BLaER1 (cell line): ENCODE measurements around the gene HLA-E.
"Not testable (repeated sequence)": the region's sequence is repeated elsewhere in the genome, so short reads cannot be mapped to it uniquely, and the experiment has no call there.

ENCODE experiments used
- H3K27ac ChIP-seq: shearing (Covaris generic); formaldehyde crosslinking; 2 replicates; pipeline ENCODE4 v1.8.1; 2022
- H3K27me3 ChIP-seq: shearing (Covaris generic); formaldehyde crosslinking; 2 replicates; pipeline ENCODE4 v1.8.1; 2022
- H3K36me3 ChIP-seq: shearing (Covaris generic); formaldehyde crosslinking; 2 replicates; pipeline ENCODE4 v1.8.1; 2022
- H3K4me1 ChIP-seq: shearing (Covaris generic); formaldehyde crosslinking; 2 replicates; pipeline ENCODE4 v1.8.1; 2022
- H3K4me2 ChIP-seq: shearing (Covaris generic); formaldehyde crosslinking; 2 replicates; pipeline ENCODE4 v1.8.1; 2022
- H3K4me3 ChIP-seq: shearing (Covaris generic); formaldehyde crosslinking; 2 replicates; pipeline ENCODE4 v1.8.1; 2022
- H3K9ac ChIP-seq: shearing (Covaris generic); formaldehyde crosslinking; 2 replicates; pipeline ENCODE4 v1.8.1; 2022
- H3K9me3 ChIP-seq: shearing (Covaris generic); formaldehyde crosslinking; 2 replicates; pipeline ENCODE4 v1.8.1; 2022
- H4K20me1 ChIP-seq: shearing (Covaris generic); formaldehyde crosslinking; 2 replicates; pipeline ENCODE4 v1.8.1; 2022
- Cebpa-rat ChIP-seq: shearing (Covaris generic); IDR thresholded peaks from 2 replicates; pipeline ENCODE4 v1.8.1; 2022

The HLA-E gene

GRCh38 chr6:30452736-30453507, 36.4 kb upstream of the HLA-E start:
- H4K20me1 ChIP-seq: peaks cover 55% of the 10 kb centered on the region
- no peak overlapping the region for H3K4me3 ChIP-seq
- no peaks in the 10 kb centered on the region for H3K36me3 ChIP-seq
- no peak overlapping the region for H3K9ac ChIP-seq
- H3K4me2 ChIP-seq: peak overlapping the region; percentile 98
- H3K4me1 ChIP-seq: peaks cover 44% of the 10 kb centered on the region
- peaks cover 93% of the 10 kb centered on the region for H3K27me3 ChIP-seq
- no peak for TF ChIP-seq Cebpa-rat
- H3K9me3 ChIP-seq: peaks cover 2% of the 10 kb centered on the region; the same call in 1 of the 2 replicates
- H3K27ac ChIP-seq: no peak overlapping the region

- Histone ChIP-seq H3K27me3 (peaks cover 93% of the 10 kb centered on the region), H3K9ac (no peak overlapping the region), H3K4me3 (no peak overlapping the region), H3K27ac (no peak overlapping the region), H3K4me2 (peak overlapping the region; percentile 98), H3K4me1 (peaks cover 44% of the 10 kb centered on the region), H3K9me3 (peaks cover 9% of the 10 kb centered on the region), H3K36me3 (no peaks in the 10 kb centered on the region), H4K20me1 (peaks cover 55% of the 10 kb centered on the region)
- TF ChIP-seq Cebpa-rat: no peak
Measured at GRCh38 chr6:30453508-30454116, 35.7 kb upstream of the HLA-E start.

GRCh38 chr6:30459145-30459544, 30.2 kb upstream of the HLA-E start:
- H3K27ac ChIP-seq: no peak overlapping the region
- peaks cover 100% of the 10 kb centered on the region for H3K27me3 ChIP-seq
- no peak for TF ChIP-seq Cebpa-rat
- H3K4me3 ChIP-seq: no peak overlapping the region
- no peak overlapping the region for H3K4me2 ChIP-seq
- H3K9ac ChIP-seq: no peak overlapping the region
- H3K36me3 ChIP-seq: no peaks in the 10 kb centered on the region
- H3K9me3 ChIP-seq: peaks cover 37% of the 10 kb centered on the region
- peaks cover 41% of the 10 kb centered on the region for H4K20me1 ChIP-seq
- H3K4me1 ChIP-seq: peaks cover 15% of the 10 kb centered on the region

DNA sequence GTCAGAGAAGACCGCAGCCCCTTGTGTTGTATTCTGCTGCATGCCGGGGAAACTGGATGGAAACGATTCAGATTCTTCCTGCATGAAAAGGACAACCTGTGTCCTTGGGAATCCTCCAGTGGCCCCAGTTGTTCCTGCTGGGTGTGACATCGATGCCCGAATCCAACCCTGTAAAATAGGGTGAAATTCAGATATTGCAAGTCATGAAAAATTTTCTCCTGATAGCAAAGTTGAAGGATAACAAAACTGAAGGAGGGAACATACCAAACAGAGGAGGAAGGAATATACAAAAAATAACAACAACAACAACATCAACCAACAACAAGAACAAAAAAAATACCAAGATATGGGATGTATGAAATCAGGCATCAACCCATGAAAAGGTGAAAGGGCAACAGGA, 28.3 kb upstream of the HLA-E start:
- no peak overlapping the region for H3K4me3 ChIP-seq
- H3K9ac ChIP-seq: no peak overlapping the region
- peaks cover 52% of the 10 kb centered on the region for H4K20me1 ChIP-seq
- no peak overlapping the region for H3K4me2 ChIP-seq
- peaks cover 37% of the 10 kb centered on the region for H3K9me3 ChIP-seq
- no peaks in the 10 kb centered on the region for H3K36me3 ChIP-seq
- peaks cover 23% of the 10 kb centered on the region for H3K4me1 ChIP-seq
- no peak for TF ChIP-seq Cebpa-rat
- no peak overlapping the region for H3K27ac ChIP-seq
- H3K27me3 ChIP-seq: peaks cover 100% of the 10 kb centered on the region

- H3K27ac ChIP-seq: no peak overlapping the region
- peaks cover 35% of the 10 kb centered on the region for H3K4me1 ChIP-seq
- no peak for TF ChIP-seq Cebpa-rat
- peaks cover 100% of the 10 kb centered on the region for H3K27me3 ChIP-seq
- peaks cover 37% of the 10 kb centered on the region for H3K9me3 ChIP-seq
- no peak overlapping the region for H3K4me2 ChIP-seq
- H3K36me3 ChIP-seq: no peaks in the 10 kb centered on the region
- H3K9ac ChIP-seq: no peak overlapping the region
- H4K20me1 ChIP-seq: peaks cover 64% of the 10 kb centered on the region
- no peak overlapping the region for H3K4me3 ChIP-seq
Measured at GRCh38 chr6:30462482-30462881, 26.8 kb upstream of the HLA-E start.

DNA sequence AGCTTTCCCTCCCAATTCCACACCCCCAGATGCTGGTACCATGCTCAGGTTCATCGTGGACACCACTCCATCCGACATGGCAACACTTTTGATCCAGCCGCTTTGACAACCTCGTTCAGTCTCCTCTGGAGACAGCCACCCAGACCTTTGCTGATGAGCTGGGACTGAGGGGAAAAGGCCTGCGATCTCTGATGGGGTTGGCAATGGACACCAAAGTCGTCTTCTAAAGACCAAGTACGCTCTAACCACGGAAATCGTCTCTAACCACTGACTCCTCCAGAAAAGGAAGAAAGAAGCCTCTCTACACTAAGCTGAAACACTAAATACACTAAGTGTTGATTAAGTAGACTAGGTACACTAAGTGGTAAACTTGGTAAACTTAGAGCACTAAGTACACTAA, 26.1 kb upstream of the HLA-E start:
- H3K4me2 ChIP-seq: peak overlapping the region; percentile 92
- H3K9me3 ChIP-seq: peaks cover 32% of the 10 kb centered on the region
- TF ChIP-seq Cebpa-rat: no peak
- H3K27me3 ChIP-seq: peaks cover 99% of the 10 kb centered on the region
- peaks cover 35% of the 10 kb centered on the region for H3K4me1 ChIP-seq
- no peaks in the 10 kb centered on the region for H3K36me3 ChIP-seq
- H3K4me3 ChIP-seq: peak overlapping the region; percentile 55
- no peak overlapping the region for H3K27ac ChIP-seq
- H4K20me1 ChIP-seq: peaks cover 66% of the 10 kb centered on the region
- H3K9ac ChIP-seq: no peak overlapping the region

DNA sequence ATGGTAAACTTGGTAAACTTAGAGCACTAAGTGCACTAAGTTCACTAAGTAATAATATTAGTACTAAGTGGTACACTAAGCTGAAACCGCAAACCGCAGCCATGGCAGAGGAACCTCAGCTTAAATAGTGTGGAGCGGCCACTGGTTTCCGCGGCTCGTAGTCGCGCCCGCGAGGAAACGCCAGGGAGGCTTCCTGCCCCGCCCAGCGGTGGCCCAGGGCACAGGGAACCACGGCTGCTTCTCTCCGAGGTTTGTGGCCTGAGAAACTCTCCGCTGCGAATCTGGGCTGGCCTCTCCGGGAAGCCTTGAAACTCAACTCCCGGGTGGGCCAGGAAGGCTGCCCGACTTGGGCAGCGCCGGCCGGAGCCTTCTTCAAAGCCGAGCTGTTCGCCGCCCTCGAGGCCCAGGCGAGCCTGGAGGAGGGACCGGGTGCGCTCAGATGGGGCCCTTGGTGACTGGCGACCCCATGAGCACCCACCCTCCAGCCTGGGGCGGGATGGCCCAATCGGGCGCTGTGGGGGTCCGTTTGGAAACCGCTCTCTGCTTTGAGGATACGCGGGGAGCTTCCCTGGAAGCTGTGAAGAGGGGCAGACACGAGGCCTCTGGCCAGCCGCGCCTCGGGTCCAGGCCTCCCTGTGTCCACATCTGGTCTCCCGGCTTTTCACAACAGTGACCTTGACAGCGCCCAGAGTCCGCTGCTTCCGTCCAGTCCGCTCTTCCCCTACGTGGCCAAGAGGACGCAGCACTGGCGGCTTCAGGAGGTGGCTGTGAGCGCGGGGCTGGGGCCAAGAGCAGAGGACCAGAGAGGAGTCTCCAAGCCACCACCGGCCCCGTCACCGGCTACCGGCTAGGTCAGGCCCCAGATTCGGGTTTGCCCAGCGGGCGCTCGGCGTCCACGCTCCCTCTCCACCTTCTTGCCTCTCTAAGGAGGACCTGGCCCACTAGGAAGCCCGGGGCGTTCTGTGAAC, 25.4 kb upstream of the HLA-E start:
- no peaks in the 10 kb centered on the region for H3K36me3 ChIP-seq
- H4K20me1 ChIP-seq: peaks cover 66% of the 10 kb centered on the region
- peaks cover 35% of the 10 kb centered on the region for H3K4me1 ChIP-seq
- H3K27me3 ChIP-seq: peaks cover 96% of the 10 kb centered on the region
- H3K4me2 ChIP-seq: peak overlapping the region; percentile 92
- H3K9ac ChIP-seq: no peak overlapping the region
- peak overlapping the region; percentile 55 for H3K4me3 ChIP-seq
- no peak overlapping the region for H3K27ac ChIP-seq
- peaks cover 28% of the 10 kb centered on the region for H3K9me3 ChIP-seq
- no peak for TF ChIP-seq Cebpa-rat

DNA sequence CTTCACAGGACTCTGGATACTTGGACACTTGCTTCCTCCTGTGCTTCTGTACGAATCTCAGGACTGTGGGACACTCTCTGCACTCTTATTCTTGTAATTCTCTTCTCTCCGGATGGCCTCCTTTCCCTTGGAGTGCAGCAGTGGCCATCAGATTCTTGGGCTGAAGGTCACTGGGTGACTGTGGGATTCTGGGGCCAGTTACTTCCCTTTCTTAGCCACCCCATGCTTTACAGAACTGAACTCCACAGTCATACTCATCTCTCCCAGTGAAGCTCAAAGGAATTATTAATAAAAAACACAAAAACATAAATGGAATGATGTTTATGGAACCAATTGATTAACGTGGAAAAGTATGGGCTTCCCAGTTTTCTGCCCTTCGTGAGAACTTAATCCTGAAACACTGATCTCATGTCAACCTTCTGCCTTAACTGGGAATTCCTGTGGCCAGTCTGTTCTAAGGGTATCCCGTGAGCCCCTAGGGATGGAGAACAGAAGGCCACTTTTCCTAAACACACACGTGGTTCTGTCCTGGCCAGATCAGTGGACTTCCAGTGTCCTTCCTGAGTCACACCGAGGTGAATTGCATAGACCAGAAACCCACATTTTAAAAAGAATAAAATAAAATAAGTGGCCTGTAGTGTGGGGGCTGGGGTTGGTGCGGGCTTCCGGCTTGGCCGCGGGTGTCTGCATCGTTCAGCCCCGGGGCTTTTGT, 23.6 kb upstream of the HLA-E start:
- peaks cover 35% of the 10 kb centered on the region for H3K4me1 ChIP-seq
- H3K27me3 ChIP-seq: peaks cover 95% of the 10 kb centered on the region
- H3K4me2 ChIP-seq: peak overlapping the region; percentile 80
- peaks cover 64% of the 10 kb centered on the region for H4K20me1 ChIP-seq
- no peak overlapping the region for H3K27ac ChIP-seq
- no peak overlapping the region for H3K9ac ChIP-seq
- TF ChIP-seq Cebpa-rat: no peak
- H3K36me3 ChIP-seq: no peaks in the 10 kb centered on the region
- peaks cover 10% of the 10 kb centered on the region for H3K9me3 ChIP-seq
- peak overlapping the region; percentile 52 for H3K4me3 ChIP-seq

DNA sequence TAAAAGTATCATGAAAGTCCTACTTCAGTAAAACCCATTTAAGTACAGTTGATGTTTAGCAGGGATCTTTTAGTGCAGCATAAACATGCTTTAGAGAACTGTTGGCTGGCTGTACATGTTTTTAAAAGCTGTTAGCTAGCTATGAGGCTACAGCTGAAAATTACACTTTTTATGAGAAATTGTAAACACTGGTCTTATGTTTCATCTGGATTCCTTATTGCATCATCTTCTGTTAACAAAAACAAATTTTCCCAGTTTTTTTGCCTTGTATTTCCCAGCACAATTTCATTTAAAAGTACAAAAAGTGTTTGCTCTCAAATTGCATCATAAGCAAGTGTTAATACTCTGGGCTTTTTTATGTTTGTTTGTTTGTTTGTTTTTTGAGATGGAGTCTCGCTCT, 18.3 kb upstream of the HLA-E start:
- no peak overlapping the region for H3K27ac ChIP-seq
- H3K4me2 ChIP-seq: no peak overlapping the region
- H3K36me3 ChIP-seq: no peaks in the 10 kb centered on the region
- H3K9me3 ChIP-seq: peaks cover 19% of the 10 kb centered on the region
- peaks cover 13% of the 10 kb centered on the region for H3K4me1 ChIP-seq
- no peak overlapping the region for H3K9ac ChIP-seq
- no peak; the same call in 1 of the 2 replicates for TF ChIP-seq Cebpa-rat
- H4K20me1 ChIP-seq: peaks cover 16% of the 10 kb centered on the region
- H3K27me3 ChIP-seq: peaks cover 47% of the 10 kb centered on the region
- H3K4me3 ChIP-seq: no peak overlapping the region

DNA sequence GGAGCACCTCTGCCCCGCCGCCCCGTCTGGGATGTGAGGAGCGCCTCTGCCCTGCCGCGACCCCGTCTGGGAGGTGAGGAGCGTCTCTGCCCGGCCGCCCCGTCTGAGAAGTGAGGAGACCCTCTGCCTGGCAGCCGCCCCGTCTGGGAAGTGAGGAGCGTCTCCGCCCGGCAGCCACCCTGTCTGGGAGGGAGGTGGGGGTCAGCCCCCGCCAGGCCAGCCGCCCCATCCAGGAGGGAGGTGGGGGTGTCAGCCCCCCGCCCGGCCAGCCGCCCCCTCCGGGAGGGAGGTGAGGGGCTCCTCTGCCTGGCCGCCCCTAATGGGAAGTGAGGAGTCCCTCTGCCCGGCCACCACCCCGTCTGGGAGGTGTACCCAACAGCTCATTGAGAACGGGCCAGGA, 14.2 kb upstream of the HLA-E start:
- not testable (repeated sequence) for H3K9ac ChIP-seq, H3K4me2 ChIP-seq, H3K36me3 ChIP-seq, H3K27ac ChIP-seq, H3K4me3 ChIP-seq, H3K4me1 ChIP-seq, H4K20me1 ChIP-seq
- Histone ChIP-seq H3K9me3 (peaks cover 39% of the 10 kb centered on the region), H3K27me3 (peaks cover 45% of the 10 kb centered on the region)
